CD4-positive, alpha-beta T cell (primary cell): Measurements from ENCODE around the gene HFE. TPM values are rescaled to one million over a fixed set of nuclear protein-coding genes. Genes with fewer than 3 reads are reported as not detected.

Experiments
- ATAC-seq: fragments of 200-7000 bp; cut with Tn5 transposase; one replicate; pipeline ENCODE4 v1.10.0; 2022; ENCODE audit warnings: mild to moderate bottlenecking; ENCODE audit not compliant: poor library complexity
- CTCF ChIA-PET: fragments of 350-600 bp; sonication (Branson Sonifier 250); formaldehyde crosslinking; loops from one replicate; lab custom pipeline; 2021; ENCODE audit warnings: antibody characterized with exemption, inconsistent platforms; lab: Charles Lee
- POLR2A ChIA-PET: fragments of 350-600 bp; sonication (Branson Sonifier 250); formaldehyde crosslinking; loops from one replicate; lab custom pipeline; 2021; ENCODE audit warnings: antibody characterized with exemption, inconsistent platforms; lab: Charles Lee
- DNase-seq, 14 experiments: peaks; one replicate each; pipeline ENCODE4 v3.0.0-alpha.2; 2013 to 2020; ENCODE audit warnings: mixed read lengths in 2 of 14
- H3K27ac ChIP-seq, 2 donors: one replicate each; pipeline versions ENCODE4 v1.5.1 to v1.7.0; 2013; ENCODE audit warnings: low read length in 2 of 2, low read depth in 1 of 2, mild to moderate bottlenecking in 1 of 2
- H3K27me3 ChIP-seq, 2 experiments: 1 replicate in 1 of 2; 2 replicates in 1 of 2; pipeline versions ENCODE4 v1.6.1 to v1.7.0; 2013; ENCODE audit warnings: low read length in 2 of 2, control low read depth in 1 of 2, mild to moderate bottlenecking in 1 of 2, moderate library complexity in 1 of 2; ENCODE audit not compliant: insufficient read depth in 2 of 2, control insufficient read depth in 1 of 2
- H3K36me3 ChIP-seq: one replicate; pipeline ENCODE4 v1.6.1; 2013; ENCODE audit warnings: low read length, control low read depth; ENCODE audit not compliant: insufficient read depth
- H3K4me1 ChIP-seq: one replicate; pipeline ENCODE4 v1.6.1; 2013; ENCODE audit warnings: low read length, control low read depth; ENCODE audit not compliant: insufficient read depth
- H3K4me3 ChIP-seq: one replicate; pipeline ENCODE4 v1.5.1; 2013; ENCODE audit warnings: mild to moderate bottlenecking, low read length, moderate library complexity
- H3K9me3 ChIP-seq, 2 experiments: 1 replicate in 1 of 2; 2 replicates in 1 of 2; pipeline versions ENCODE4 v1.6.1 to v1.7.0; 2013; ENCODE audit warnings: low read length in 2 of 2, mild to moderate bottlenecking in 2 of 2, control low read depth in 1 of 2, moderate library complexity in 1 of 2; ENCODE audit not compliant: control insufficient read depth in 1 of 2, insufficient read depth in 1 of 2
- H3K27ac Mint-ChIP-seq: one replicate; pipeline ENCODE4 v1.8.0; 2020; ENCODE audit warnings: mixed read lengths
- H3K27me3 Mint-ChIP-seq: one replicate; pipeline ENCODE4 v1.8.0; 2021; ENCODE audit warnings: mixed read lengths
- H3K36me3 Mint-ChIP-seq: one replicate; pipeline ENCODE4 v1.8.0; 2021; ENCODE audit warnings: low read depth, mixed read lengths
- H3K4me1 Mint-ChIP-seq: one replicate; pipeline ENCODE4 v1.8.0; 2021; ENCODE audit warnings: low read depth, mixed read lengths
- H3K4me3 Mint-ChIP-seq: one replicate; pipeline ENCODE4 v1.8.0; 2020; ENCODE audit warnings: mild to moderate bottlenecking, mixed read lengths
- H3K9me3 Mint-ChIP-seq: one replicate; pipeline ENCODE4 v1.8.0; 2020; ENCODE audit warnings: mixed read lengths
- intact Hi-C, 2 experiments: fragments of 100-400 bp; cut with DNase I in 1 of 2; cut with micrococcal nuclease in 1 of 2; formaldehyde crosslinking; loops; one replicate each; pipeline versions ENCODE4 v1.15.1 to v1.9.0; 2023 to 2025; cut with DNase I, micrococcal nuclease
- total RNA-seq, 174 experiments: library from RNA in 2 of 174; stranded (reverse) in 2 of 174; gene quantifications; one replicate each; pipeline ENCODE4 v1.2.3 and lab custom pipeline; 2021 to 2026
- TF ChIP-seq, protein P1 (sequence below): fragments of 200-600 bp; IDR thresholded peaks from one replicate; pipeline ENCODE4 v1.8.0; 2022; ENCODE audit warnings: antibody characterized with exemption, mild to moderate bottlenecking

HFE gene
- total RNA-seq, 2 experiments from 2014 or later, result 0.08 to 0.28 TPM

DNA sequence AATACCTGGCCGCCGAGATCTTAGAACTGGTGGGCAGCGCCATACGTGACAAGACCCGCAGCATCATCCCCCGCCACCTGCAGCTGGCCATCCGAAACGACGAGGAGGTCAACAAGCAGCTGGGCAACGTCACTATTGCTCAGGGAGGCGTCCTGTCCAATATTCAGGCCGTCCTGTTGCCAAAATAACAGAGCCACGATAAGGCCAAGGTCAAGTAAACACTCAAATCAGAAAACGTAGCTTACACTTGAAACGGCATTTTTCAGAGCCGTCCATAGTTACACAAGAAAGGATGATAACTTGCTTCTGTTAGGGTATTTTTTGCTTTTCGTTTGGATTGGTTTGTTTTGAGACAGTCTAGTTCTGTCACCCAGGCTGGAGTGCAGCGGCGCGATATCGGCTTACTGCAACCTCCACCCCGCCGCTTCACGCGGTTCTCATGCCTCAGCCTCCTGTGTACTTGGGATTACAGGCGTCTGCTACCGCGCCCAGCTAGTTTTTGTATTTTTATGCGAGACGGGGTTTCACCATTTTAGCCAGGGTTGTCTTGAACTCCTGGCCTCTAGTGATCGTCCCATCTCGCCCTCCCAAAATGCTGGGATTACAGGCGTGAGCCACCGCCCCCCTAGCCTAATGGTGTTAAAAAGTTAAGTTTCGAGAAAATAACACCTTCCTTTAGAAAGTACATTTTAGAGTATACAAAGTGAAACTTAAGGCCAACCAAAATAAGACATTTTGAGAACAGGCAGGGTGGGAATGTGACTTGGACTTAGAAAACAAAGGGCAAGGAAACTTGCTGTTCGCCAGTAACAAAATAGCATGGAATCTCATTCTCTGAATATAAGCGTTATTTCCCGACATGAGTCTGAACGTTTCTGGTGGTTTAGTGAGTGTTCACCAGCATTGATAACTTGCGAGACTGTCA is 42.8 kb upstream of the HFE start:
- H3K27me3 Mint-ChIP-seq, result no peaks in the 10 kb centered on the region
- peaks cover 21% of the 10 kb centered on the region for H3K4me1 ChIP-seq
- peak; percentile 23 for ATAC-seq
- ChIA-PET CTCF (interaction anchor here (0.7 to 4.7 kb wide), 11 partner anchors 12 to 1728 kb away, joined by 3 to 40 read pairs (median 7); a partner anchor contains a TSS), POLR2A (interaction anchor here (0.5 to 6.0 kb wide), 62 partner anchors 10 to 1849 kb away, joined by 3 to 919 read pairs (median 10); partner anchors contain the start of genes HFE and TRIM38)
- peak in 12 of 14 experiments; percentile 29 to 74 (median 48) for DNase-seq
- H3K36me3 ChIP-seq, result no peaks in the 10 kb centered on the region
- peak overlapping the region; percentile 94 for H3K27ac Mint-ChIP-seq
- peaks cover 21% of the 10 kb centered on the region for H3K36me3 Mint-ChIP-seq
- H3K4me1 Mint-ChIP-seq, result peaks cover 28% of the 10 kb centered on the region
- H3K9me3 Mint-ChIP-seq, result no peaks in the 10 kb centered on the region
- peaks cover 0 to 3% of the 10 kb centered on the region in 2 experiments for H3K9me3 ChIP-seq
- H3K4me3 Mint-ChIP-seq, result peak overlapping the region; percentile 97
- H3K27me3 ChIP-seq, result no peaks in the 10 kb centered on the region
- TF ChIP-seq, protein P1, sequence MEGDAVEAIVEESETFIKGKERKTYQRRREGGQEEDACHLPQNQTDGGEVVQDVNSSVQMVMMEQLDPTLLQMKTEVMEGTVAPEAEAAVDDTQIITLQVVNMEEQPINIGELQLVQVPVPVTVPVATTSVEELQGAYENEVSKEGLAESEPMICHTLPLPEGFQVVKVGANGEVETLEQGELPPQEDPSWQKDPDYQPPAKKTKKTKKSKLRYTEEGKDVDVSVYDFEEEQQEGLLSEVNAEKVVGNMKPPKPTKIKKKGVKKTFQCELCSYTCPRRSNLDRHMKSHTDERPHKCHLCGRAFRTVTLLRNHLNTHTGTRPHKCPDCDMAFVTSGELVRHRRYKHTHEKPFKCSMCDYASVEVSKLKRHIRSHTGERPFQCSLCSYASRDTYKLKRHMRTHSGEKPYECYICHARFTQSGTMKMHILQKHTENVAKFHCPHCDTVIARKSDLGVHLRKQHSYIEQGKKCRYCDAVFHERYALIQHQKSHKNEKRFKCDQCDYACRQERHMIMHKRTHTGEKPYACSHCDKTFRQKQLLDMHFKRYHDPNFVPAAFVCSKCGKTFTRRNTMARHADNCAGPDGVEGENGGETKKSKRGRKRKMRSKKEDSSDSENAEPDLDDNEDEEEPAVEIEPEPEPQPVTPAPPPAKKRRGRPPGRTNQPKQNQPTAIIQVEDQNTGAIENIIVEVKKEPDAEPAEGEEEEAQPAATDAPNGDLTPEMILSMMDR, result no peak
- H3K4me3 ChIP-seq, result peak overlapping the region; percentile 70
- intact Hi-C loops, result loop anchor here (1.0 to 5.0 kb wide), 4 partner anchors 11 to 1848 kb away; a partner anchor contains a TSS
- H3K27ac ChIP-seq, result peak overlapping the region; percentile 71 to 91

DNA sequence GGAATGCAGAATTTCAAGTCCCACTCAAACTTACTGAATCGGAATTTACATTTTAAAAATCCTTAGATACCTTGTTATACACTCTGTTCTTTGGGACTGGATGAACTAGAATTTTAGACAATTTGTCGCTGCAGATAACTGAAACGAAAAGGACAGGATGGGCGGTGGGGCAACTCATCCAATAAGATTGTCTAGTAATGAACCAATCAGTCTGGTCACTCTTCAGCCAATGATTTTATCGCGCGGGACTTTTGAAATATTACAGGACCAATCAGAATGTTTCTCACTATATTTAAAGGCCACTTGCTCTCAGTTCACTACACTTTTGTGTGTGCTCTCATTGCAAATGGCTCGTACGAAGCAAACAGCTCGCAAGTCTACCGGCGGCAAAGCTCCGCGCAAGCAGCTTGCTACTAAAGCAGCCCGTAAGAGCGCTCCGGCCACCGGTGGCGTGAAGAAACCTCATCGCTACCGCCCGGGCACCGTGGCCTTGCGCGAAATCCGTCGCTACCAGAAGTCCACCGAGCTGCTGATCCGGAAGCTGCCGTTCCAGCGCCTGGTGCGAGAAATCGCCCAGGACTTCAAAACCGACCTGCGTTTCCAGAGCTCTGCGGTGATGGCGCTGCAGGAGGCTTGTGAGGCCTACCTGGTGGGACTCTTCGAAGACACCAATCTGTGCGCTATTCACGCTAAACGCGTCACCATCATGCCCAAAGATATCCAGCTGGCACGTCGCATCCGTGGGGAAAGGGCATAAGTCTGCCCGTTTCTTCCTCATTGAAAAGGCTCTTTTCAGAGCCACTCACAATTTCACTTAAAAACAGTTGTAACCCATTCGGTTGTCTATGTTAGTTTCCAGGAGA is 41.9 kb upstream of the HFE start:
- intact Hi-C loops, result loop anchor here (1.0 to 2.0 kb wide), 3 partner anchors 10 to 18 kb away; a partner anchor contains a TSS
- no peaks in the 10 kb centered on the region for H3K9me3 Mint-ChIP-seq
- H3K36me3 Mint-ChIP-seq, result peaks cover 21% of the 10 kb centered on the region
- peak overlapping the region; percentile 94 for H3K27ac Mint-ChIP-seq
- Histone ChIP-seq H3K27ac (peak overlapping the region; percentile 71 to 91), H3K27me3 (no peaks in the 10 kb centered on the region), H3K4me1 (peaks cover 21% of the 10 kb centered on the region), H3K36me3 (no peaks in the 10 kb centered on the region), H3K9me3 (peaks cover 0 to 3% of the 10 kb centered on the region in 2 experiments), H3K4me3 (peak overlapping the region; percentile 70)
- ATAC-seq, result peak; percentile 55
- peak overlapping the region; percentile 97 for H3K4me3 Mint-ChIP-seq
- ChIA-PET POLR2A (interaction anchor here (0.5 to 6.0 kb wide), 38 partner anchors 9 to 1848 kb away, joined by 3 to 919 read pairs (median 9); partner anchors contain the start of gene HFE), CTCF (interaction anchor here (0.5 to 4.7 kb wide), 10 partner anchors 13 to 1132 kb away, joined by 3 to 40 read pairs (median 4); a partner anchor contains a TSS)
- TF ChIP-seq, protein P1, result no peak
- no peaks in the 10 kb centered on the region for H3K27me3 Mint-ChIP-seq
- peak; percentile 49 to 96 (median 74) for DNase-seq
- peaks cover 28% of the 10 kb centered on the region for H3K4me1 Mint-ChIP-seq
